ENCODE results near the gene TBC1D4.

The TBC1D4 gene

DNA sequence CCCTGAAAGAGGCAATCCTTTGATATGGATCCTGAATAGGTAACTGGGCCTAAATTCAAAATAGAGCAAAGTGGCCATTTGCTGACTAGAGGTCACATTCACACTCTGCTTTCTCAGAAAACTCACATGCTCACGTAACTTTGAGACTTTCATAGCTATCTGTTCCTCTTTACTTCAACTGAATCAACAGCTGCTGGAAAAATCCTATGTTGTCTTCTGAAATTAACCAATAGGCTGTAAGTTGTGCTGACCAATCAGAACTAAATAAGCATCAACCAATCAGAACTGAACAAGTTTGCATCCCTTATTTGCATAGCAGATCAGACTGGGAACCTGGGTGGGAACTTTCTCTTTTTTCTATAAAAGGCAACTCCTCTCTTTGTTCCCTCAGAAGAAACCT lies 24.0 kb upstream of the TBC1D4 start:
- TF ChIP-seq FOXP2 (optimal IDR thresholded peaks at IDR 0.05; ENCODE audit: borderline replicate concordance, extremely low read depth, extremely low read length, insufficient read depth) (no peak), TAF1 (IDR thresholded peaks at IDR 0.05; ENCODE audit: borderline replicate concordance, insufficient read depth, low read length) (no peak), POLR2AphosphoS5 (IDR thresholded peaks at IDR 0.05; ENCODE audit: low read depth, low read length) (no peak), SIN3A (IDR thresholded peaks at IDR 0.05; ENCODE audit: borderline replicate concordance, insufficient read depth, low read length) (no peak)
- TF ChIP-seq, protein P1, sequence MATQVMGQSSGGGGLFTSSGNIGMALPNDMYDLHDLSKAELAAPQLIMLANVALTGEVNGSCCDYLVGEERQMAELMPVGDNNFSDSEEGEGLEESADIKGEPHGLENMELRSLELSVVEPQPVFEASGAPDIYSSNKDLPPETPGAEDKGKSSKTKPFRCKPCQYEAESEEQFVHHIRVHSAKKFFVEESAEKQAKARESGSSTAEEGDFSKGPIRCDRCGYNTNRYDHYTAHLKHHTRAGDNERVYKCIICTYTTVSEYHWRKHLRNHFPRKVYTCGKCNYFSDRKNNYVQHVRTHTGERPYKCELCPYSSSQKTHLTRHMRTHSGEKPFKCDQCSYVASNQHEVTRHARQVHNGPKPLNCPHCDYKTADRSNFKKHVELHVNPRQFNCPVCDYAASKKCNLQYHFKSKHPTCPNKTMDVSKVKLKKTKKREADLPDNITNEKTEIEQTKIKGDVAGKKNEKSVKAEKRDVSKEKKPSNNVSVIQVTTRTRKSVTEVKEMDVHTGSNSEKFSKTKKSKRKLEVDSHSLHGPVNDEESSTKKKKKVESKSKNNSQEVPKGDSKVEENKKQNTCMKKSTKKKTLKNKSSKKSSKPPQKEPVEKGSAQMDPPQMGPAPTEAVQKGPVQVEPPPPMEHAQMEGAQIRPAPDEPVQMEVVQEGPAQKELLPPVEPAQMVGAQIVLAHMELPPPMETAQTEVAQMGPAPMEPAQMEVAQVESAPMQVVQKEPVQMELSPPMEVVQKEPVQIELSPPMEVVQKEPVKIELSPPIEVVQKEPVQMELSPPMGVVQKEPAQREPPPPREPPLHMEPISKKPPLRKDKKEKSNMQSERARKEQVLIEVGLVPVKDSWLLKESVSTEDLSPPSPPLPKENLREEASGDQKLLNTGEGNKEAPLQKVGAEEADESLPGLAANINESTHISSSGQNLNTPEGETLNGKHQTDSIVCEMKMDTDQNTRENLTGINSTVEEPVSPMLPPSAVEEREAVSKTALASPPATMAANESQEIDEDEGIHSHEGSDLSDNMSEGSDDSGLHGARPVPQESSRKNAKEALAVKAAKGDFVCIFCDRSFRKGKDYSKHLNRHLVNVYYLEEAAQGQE (IDR thresholded peaks at IDR 0.05; ENCODE audit: insufficient read depth in 1 of 2, low read depth in 2 of 2, low read length in 2 of 2), result no peak

DNA sequence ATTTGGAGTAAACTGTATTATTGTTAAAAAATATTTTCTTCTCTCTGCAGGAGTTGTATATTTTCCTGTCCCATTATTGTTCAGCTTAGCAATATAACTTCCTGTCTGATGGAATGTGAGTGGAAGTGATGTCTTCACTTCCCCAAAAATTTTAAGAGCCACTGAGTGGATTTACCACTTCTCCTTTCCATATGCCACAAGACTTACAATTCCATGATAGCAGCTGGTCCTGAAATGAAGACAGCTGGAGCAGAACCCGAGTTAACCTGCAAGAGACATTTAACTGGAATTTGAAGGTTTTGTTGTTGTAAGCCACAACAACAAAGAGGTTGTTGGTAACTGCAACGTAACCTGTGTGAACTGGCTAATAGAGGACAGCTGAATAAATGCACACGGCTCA lies 23.4 kb upstream of the TBC1D4 start:
- TF ChIP-seq, protein P1 (IDR thresholded peaks at IDR 0.05; ENCODE audit: insufficient read depth in 1 of 2, low read depth in 2 of 2, low read length in 2 of 2), result no peak
- no peak for TF ChIP-seq SIN3A (IDR thresholded peaks at IDR 0.05; ENCODE audit: borderline replicate concordance, insufficient read depth, low read length)
- no peak for TF ChIP-seq POLR2AphosphoS5 (IDR thresholded peaks at IDR 0.05; ENCODE audit: low read depth, low read length)
- no peak for TF ChIP-seq TAF1 (IDR thresholded peaks at IDR 0.05; ENCODE audit: borderline replicate concordance, insufficient read depth, low read length)
- TF ChIP-seq FOXP2 (optimal IDR thresholded peaks at IDR 0.05; ENCODE audit: borderline replicate concordance, extremely low read depth, extremely low read length, insufficient read depth), result no peak

DNA sequence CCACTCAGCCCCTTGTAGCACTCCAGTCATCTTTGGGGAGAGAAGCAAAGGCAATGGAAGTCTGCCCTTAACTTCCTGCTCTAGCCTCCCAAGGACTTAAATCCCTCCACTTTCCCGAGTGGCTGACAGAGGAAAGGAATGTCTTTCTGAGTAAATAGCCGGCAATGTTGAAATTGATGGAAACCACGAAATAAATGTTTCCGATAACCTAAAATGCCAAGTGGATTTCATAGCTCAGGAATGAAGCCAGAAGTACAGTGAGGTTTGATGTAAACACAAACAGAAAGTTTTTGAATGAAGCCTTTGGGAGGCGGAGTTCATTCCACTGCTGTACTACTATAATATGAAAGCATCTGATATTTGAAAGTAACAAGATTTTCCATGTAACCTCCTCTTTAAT lies 14.0 kb upstream of the TBC1D4 start:
- TF ChIP-seq, protein P1 (IDR thresholded peaks at IDR 0.05; ENCODE audit: insufficient read depth in 1 of 2, low read depth in 2 of 2, low read length in 2 of 2), result no peak
- no peak for TF ChIP-seq TAF1 (IDR thresholded peaks at IDR 0.05; ENCODE audit: borderline replicate concordance, insufficient read depth, low read length)
- TF ChIP-seq POLR2AphosphoS5 (IDR thresholded peaks at IDR 0.05; ENCODE audit: low read depth, low read length), result no peak
- no peak for TF ChIP-seq SIN3A (IDR thresholded peaks at IDR 0.05; ENCODE audit: borderline replicate concordance, insufficient read depth, low read length)
- TF ChIP-seq FOXP2 (optimal IDR thresholded peaks at IDR 0.05; ENCODE audit: borderline replicate concordance, extremely low read depth, extremely low read length, insufficient read depth), result no peak

DNA sequence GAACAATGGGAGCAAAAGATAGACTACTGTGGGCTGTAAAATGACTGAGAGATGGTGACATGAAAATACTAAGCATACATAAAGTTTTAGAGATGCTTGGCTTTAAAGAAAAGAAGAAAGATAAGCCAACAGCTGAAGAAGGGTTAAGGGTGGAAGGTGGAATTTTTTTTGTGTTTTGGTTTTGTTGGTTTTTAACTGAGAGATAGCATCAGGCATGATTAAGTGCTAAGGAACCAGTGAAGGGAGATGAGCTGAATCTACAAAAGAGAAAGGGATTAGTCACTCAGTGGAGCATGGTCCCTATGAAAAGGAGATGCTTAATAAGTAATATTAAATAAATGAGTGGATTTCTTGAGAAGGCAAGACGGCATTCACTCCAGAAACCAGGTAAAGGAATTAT lies 12.5 kb upstream of the TBC1D4 start:
- TF ChIP-seq SIN3A (IDR thresholded peaks at IDR 0.05; ENCODE audit: borderline replicate concordance, insufficient read depth, low read length) (no peak), POLR2AphosphoS5 (IDR thresholded peaks at IDR 0.05; ENCODE audit: low read depth, low read length) (no peak), TAF1 (IDR thresholded peaks at IDR 0.05; ENCODE audit: borderline replicate concordance, insufficient read depth, low read length) (no peak), FOXP2 (optimal IDR thresholded peaks at IDR 0.05; ENCODE audit: borderline replicate concordance, extremely low read depth, extremely low read length, insufficient read depth) (no peak)
- TF ChIP-seq, protein P1 (IDR thresholded peaks at IDR 0.05; ENCODE audit: insufficient read depth in 1 of 2, low read depth in 2 of 2, low read length in 2 of 2), result no peak

DNA sequence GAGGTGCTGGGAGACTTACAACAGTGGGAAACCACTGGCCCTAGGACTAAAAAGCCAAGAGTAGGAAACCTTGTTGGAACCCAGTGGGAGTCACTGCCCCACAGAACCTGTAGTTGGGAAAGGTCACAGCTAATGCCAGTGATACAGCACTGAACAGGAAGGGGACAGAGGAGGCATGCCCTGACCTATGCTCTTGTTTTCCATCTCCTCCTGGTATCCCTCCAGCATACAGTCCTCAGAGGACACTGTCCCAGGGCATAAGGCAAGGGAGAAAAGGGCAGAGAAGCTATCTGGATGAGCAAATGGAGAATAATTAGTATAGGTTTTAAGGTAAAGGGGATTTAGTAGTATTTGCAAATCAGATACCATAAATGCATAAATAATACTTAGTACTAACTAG lies 11.2 kb upstream of the TBC1D4 start:
- TF ChIP-seq FOXP2 (optimal IDR thresholded peaks at IDR 0.05; ENCODE audit: borderline replicate concordance, extremely low read depth, extremely low read length, insufficient read depth) (no peak), POLR2AphosphoS5 (IDR thresholded peaks at IDR 0.05; ENCODE audit: low read depth, low read length) (no peak), SIN3A (IDR thresholded peaks at IDR 0.05; ENCODE audit: borderline replicate concordance, insufficient read depth, low read length) (no peak), TAF1 (IDR thresholded peaks at IDR 0.05; ENCODE audit: borderline replicate concordance, insufficient read depth, low read length) (no peak)
- TF ChIP-seq, protein P1 (IDR thresholded peaks at IDR 0.05; ENCODE audit: insufficient read depth in 1 of 2, low read depth in 2 of 2, low read length in 2 of 2), result no peak
